MG63 (cell line): ENCODE data around the gene GSE1. TPM values are rescaled to one million over a fixed set of nuclear protein-coding genes. Genes with fewer than 3 reads are reported as not detected.

Source experiments
- DNase-seq: peaks from one replicate; pipeline ENCODE4 v3.0.0-alpha.2; 2020
- H3K27me3 ChIP-seq: fragments of 250-450 bp; sonication (Bioruptor Pico); 2 replicates; pipeline ENCODE4 v1.5.1; 2020; ENCODE audit warnings: mild to moderate bottlenecking, moderate library complexity
- H3K36me3 ChIP-seq: fragments of 250-450 bp; sonication (Bioruptor Pico); 2 replicates; pipeline ENCODE4 v1.5.1; 2020; ENCODE audit warnings: mild to moderate bottlenecking, moderate library complexity
- H3K4me3 ChIP-seq: fragments of 250-450 bp; sonication (Bioruptor Pico); 2 replicates; pipeline ENCODE4 v1.5.1; 2020; ENCODE audit warnings: mild to moderate bottlenecking, moderate library complexity
- H3K9me3 ChIP-seq: fragments of 250-450 bp; sonication (Bioruptor Pico); 2 replicates; pipeline ENCODE4 v1.5.1; 2020; ENCODE audit warnings: mild to moderate bottlenecking, moderate library complexity
- total RNA-seq: library from RNA; depleted of rRNA; stranded (reverse); fragments of >200 nt; shearing (Covaris generic); gene quantifications from 2 replicates; pipeline ENCODE4 v1.2.3, GENCODE V29; 2014; ENCODE audit warnings: low replicate concordance

The GSE1 gene
- total RNA-seq, 1 experiment from 2014 or later = 19.1 TPM

- DNase-seq = no peak
- H3K9me3 ChIP-seq = no peaks in the 10 kb centered on the region
- H3K36me3 ChIP-seq = no peaks in the 10 kb centered on the region; the same call in 1 of the 2 replicates
- no peak overlapping the region for H3K4me3 ChIP-seq
- H3K27me3 ChIP-seq = no peaks in the 10 kb centered on the region
Observed at GRCh38 chr16:85571813-85572619, 41.1 kb upstream of the GSE1 start.

- Histone ChIP-seq H3K4me3 (no peak overlapping the region), H3K27me3 (no peaks in the 10 kb centered on the region), H3K9me3 (no peaks in the 10 kb centered on the region), H3K36me3 (no peaks in the 10 kb centered on the region; the same call in 1 of the 2 replicates)
- no peak for DNase-seq
Observed at GRCh38 chr16:85573045-85573695, 40.0 kb upstream of the GSE1 start.

GRCh38 chr16:85573696-85574641 lies 39.2 kb upstream of the GSE1 start:
- no peaks in the 10 kb centered on the region for H3K27me3 ChIP-seq
- no peak overlapping the region for H3K4me3 ChIP-seq
- DNase-seq = no peak
- H3K36me3 ChIP-seq = no peaks in the 10 kb centered on the region; the same call in 1 of the 2 replicates
- H3K9me3 ChIP-seq = no peaks in the 10 kb centered on the region

GRCh38 chr16:85574672-85575475 lies 38.2 kb upstream of the GSE1 start:
- H3K9me3 ChIP-seq = no peaks in the 10 kb centered on the region
- no peak overlapping the region for H3K4me3 ChIP-seq
- H3K27me3 ChIP-seq = no peaks in the 10 kb centered on the region
- no peak for DNase-seq
- no peaks in the 10 kb centered on the region; the same call in 1 of the 2 replicates for H3K36me3 ChIP-seq

- Histone ChIP-seq H3K9me3 (no peaks in the 10 kb centered on the region), H3K27me3 (no peaks in the 10 kb centered on the region), H3K36me3 (no peaks in the 10 kb centered on the region; the same call in 1 of the 2 replicates), H3K4me3 (no peak overlapping the region)
- no peak for DNase-seq
Observed at GRCh38 chr16:85575920-85576319, 37.2 kb upstream of the GSE1 start.

GRCh38 chr16:85576944-85577343 lies 36.2 kb upstream of the GSE1 start:
- Histone ChIP-seq H3K9me3 (no peaks in the 10 kb centered on the region), H3K27me3 (no peaks in the 10 kb centered on the region), H3K4me3 (no peak overlapping the region), H3K36me3 (no peaks in the 10 kb centered on the region; the same call in 1 of the 2 replicates)
- DNase-seq = no peak

GRCh38 chr16:85577899-85578598 lies 35.1 kb upstream of the GSE1 start:
- no peak overlapping the region for H3K4me3 ChIP-seq
- H3K36me3 ChIP-seq = no peaks in the 10 kb centered on the region
- no peak for DNase-seq
- no peaks in the 10 kb centered on the region for H3K27me3 ChIP-seq
- H3K9me3 ChIP-seq = no peaks in the 10 kb centered on the region

- DNase-seq = no peak
- H3K9me3 ChIP-seq = no peaks in the 10 kb centered on the region
- no peaks in the 10 kb centered on the region for H3K27me3 ChIP-seq
- H3K4me3 ChIP-seq = no peak overlapping the region
- no peaks in the 10 kb centered on the region for H3K36me3 ChIP-seq
Observed at GRCh38 chr16:85578599-85578948, 34.5 kb upstream of the GSE1 start.

GRCh38 chr16:85579191-85579590 lies 33.9 kb upstream of the GSE1 start:
- H3K36me3 ChIP-seq = no peaks in the 10 kb centered on the region
- H3K4me3 ChIP-seq = no peak overlapping the region
- H3K27me3 ChIP-seq = no peaks in the 10 kb centered on the region
- DNase-seq = no peak
- no peaks in the 10 kb centered on the region for H3K9me3 ChIP-seq

- no peak for DNase-seq
- no peaks in the 10 kb centered on the region for H3K9me3 ChIP-seq
- H3K4me3 ChIP-seq = no peak overlapping the region
- no peaks in the 10 kb centered on the region for H3K27me3 ChIP-seq
- H3K36me3 ChIP-seq = no peaks in the 10 kb centered on the region
Observed at GRCh38 chr16:85579923-85580580, 33.1 kb upstream of the GSE1 start.

GRCh38 chr16:85580684-85581083 lies 32.4 kb upstream of the GSE1 start:
- Histone ChIP-seq H3K27me3 (no peaks in the 10 kb centered on the region), H3K4me3 (no peak overlapping the region), H3K9me3 (no peaks in the 10 kb centered on the region), H3K36me3 (no peaks in the 10 kb centered on the region)
- DNase-seq = no peak

GRCh38 chr16:85582229-85582991 lies 30.7 kb upstream of the GSE1 start:
- no peak overlapping the region for H3K4me3 ChIP-seq
- H3K36me3 ChIP-seq = no peaks in the 10 kb centered on the region
- no peak for DNase-seq
- no peaks in the 10 kb centered on the region for H3K9me3 ChIP-seq
- no peaks in the 10 kb centered on the region for H3K27me3 ChIP-seq

GRCh38 chr16:85583491-85584181 lies 29.5 kb upstream of the GSE1 start:
- no peaks in the 10 kb centered on the region for H3K36me3 ChIP-seq
- no peak overlapping the region for H3K4me3 ChIP-seq
- H3K9me3 ChIP-seq = no peaks in the 10 kb centered on the region
- no peaks in the 10 kb centered on the region for H3K27me3 ChIP-seq
- no peak for DNase-seq

- Histone ChIP-seq H3K4me3 (no peak overlapping the region), H3K9me3 (no peaks in the 10 kb centered on the region), H3K36me3 (no peaks in the 10 kb centered on the region), H3K27me3 (no peaks in the 10 kb centered on the region)
- no peak for DNase-seq
Observed at GRCh38 chr16:85584267-85584666, 28.9 kb upstream of the GSE1 start.
